Spleen (tissue), 11 donors: ENCODE data around the gene HAPLN2. TPM values are rescaled to one million over a fixed set of nuclear protein-coding genes. Genes with fewer than 3 reads are reported as not detected.

Experiments
- DNase-seq: peaks from one replicate; pipeline ENCODE4 v3.0.0-alpha.2; 2020
- H3K27ac ChIP-seq, 8 donors: fragments of 200-600 bp; sonication (generic) in 7 of 8; 1 replicate in 4 of 8; 2 replicates in 4 of 8; pipeline versions ENCODE4 v1.5.0 to v1.8.0; 2016 to 2021; ENCODE audit warnings: inconsistent platforms in 4 of 8, mild to moderate bottlenecking in 4 of 8, moderate library complexity in 1 of 8
- H3K27me3 ChIP-seq, 7 donors: fragments of 200-600 bp; sonication (generic) in 6 of 7; replicated peaks in 1 of 7; 1 replicate in 4 of 7; 2 replicates in 3 of 7; pipeline versions ENCODE4 v1.5.0 to v1.8.0; 2016 to 2021; ENCODE audit warnings: inconsistent platforms in 3 of 7, mild to moderate bottlenecking in 1 of 7
- H3K36me3 ChIP-seq, 6 donors: fragments of 200-600 bp; sonication (generic) in 5 of 6; 1 replicate in 4 of 6; 2 replicates in 2 of 6; pipeline versions ENCODE4 v1.5.0 to v1.8.0; 2016 to 2021; ENCODE audit warnings: inconsistent platforms in 2 of 6
- H3K4me1 ChIP-seq, 6 donors: fragments of 200-600 bp; sonication (generic) in 5 of 6; 1 replicate in 3 of 6; 2 replicates in 3 of 6; pipeline versions ENCODE4 v1.5.0 to v1.8.0; 2016 to 2021; ENCODE audit warnings: inconsistent platforms in 3 of 6
- H3K4me3 ChIP-seq, 8 donors: fragments of 200-600 bp; sonication (generic) in 7 of 8; 1 replicate in 4 of 8; 2 replicates in 4 of 8; pipeline versions ENCODE4 v1.5.0 to v1.8.0; 2016 to 2021; ENCODE audit warnings: inconsistent platforms in 4 of 8, mild to moderate bottlenecking in 4 of 8, moderate library complexity in 2 of 8
- H3K9me3 ChIP-seq, 8 donors: fragments of 200-600 bp; sonication (generic) in 7 of 8; 1 replicate in 4 of 8; 2 replicates in 4 of 8; pipeline versions ENCODE4 v1.5.0 to v1.8.0; 2016 to 2021; ENCODE audit warnings: inconsistent platforms in 4 of 8
- CTCF ChIP-seq, 11 experiments: fragments of 200-600 bp in 7 of 11; fragments of 450-650 bp in 4 of 11; sonication (generic) in 4 of 11; IDR thresholded peaks in 8 of 11; conservative IDR thresholded peaks in 3 of 11; 1 replicate in 7 of 11; 2 replicates in 4 of 11; pipeline versions ENCODE4 v1.4.0 to v1.8.0; 2016 to 2021; ENCODE audit warnings: antibody characterized with exemption in 11 of 11, inconsistent platforms in 4 of 11, mild to moderate bottlenecking in 1 of 11
- POLR2A ChIP-seq, 3 donors: fragments of 450-650 bp; IDR thresholded peaks; one replicate each; pipeline ENCODE4 v1.5.1; 2017; ENCODE audit warnings: antibody characterized with exemption in 3 of 3, mild to moderate bottlenecking in 1 of 3
- POLR2AphosphoS5 ChIP-seq, 3 donors: sonication (generic); formaldehyde crosslinking; IDR thresholded peaks; one replicate each; pipeline ENCODE4 v1.5.1; 2017; ENCODE audit warnings: antibody characterized with exemption in 3 of 3
- WGBS, 5 donors: extraction: QIAGEN DNeasy Blood & Tissue Kit in 3 of 5; methylation state at CpG; one replicate each; pipeline versions ENCODE4 v1.1.5 to v1.1.7; 2013 to 2018; 5-methylcytosine and 5-hydroxymethylcytosine counted together
- intact Hi-C: fragments of 100-400 bp; cut with DNase I; formaldehyde crosslinking; loops from one replicate; pipeline ENCODE4 v1.15.0; 2023; ENCODE audit warnings: low total_unique reads
- polyA plus RNA-seq, 3 donors: library from polyadenylated mRNA; stranded (reverse); fragments of 200-250 nt; gene quantifications; one replicate each; pipeline ENCODE4 v1.2.1, GENCODE V29; 2013
- total RNA-seq, 7 donors: library from RNA; depleted of rRNA in 3 of 7; stranded (reverse); fragments of >200 nt in 3 of 7; fragmentation: NEBNext Ultra II Directional in 4 of 7; extraction: Animal tissue kit (Norgen Biotek cat#: 25700) in 4 of 7; gene quantifications; one replicate each; pipeline versions ENCODE4 v1.1.0 to v1.2.1, GENCODE V29; 2016 to 2021
- donor health status: healthy with polysubstance abuse.
- donor health status: DM: no; HTN: no; CAD: no; lungs with moderate emphysema.
- donor health status: DM: no; HTN: no; CAD: no.
- donor health status: Bipolar disorder and iron deficiency.
- donor health status: healthy.
- donor health status: DM: no; HTN: no; CAD: no.
- donor health status: DM: yes; HTN: yes; CAD: no.

HAPLN2 gene
- total and polyA plus RNA-seq, 10 donors: 0.20 to 1.1 (median 0.36) TPM; not detected in 4

- H3K4me1 ChIP-seq: peaks cover 35 to 63% (median 57%) of the 10 kb centered on the region in 6 donors
- intact Hi-C loops: no loop called here
- peak; percentile 93 for DNase-seq
- H3K27ac ChIP-seq: no peak overlapping the region
- no peaks in the 10 kb centered on the region for H3K9me3 ChIP-seq
- peak overlapping the region in 7 of 8 donors; percentile 16 to 65 (median 27) for H3K4me3 ChIP-seq
- no peaks in the 10 kb centered on the region for H3K36me3 ChIP-seq
- peak in 2 of 3 donors; percentile 27 to 47 for TF ChIP-seq POLR2AphosphoS5 (IDR thresholded peaks at IDR 0.05)
- peak; percentile 65 to 96 (median 90) for TF ChIP-seq CTCF (IDR thresholded peaks at IDR 0.05 in 8 of 11, conservative IDR thresholded peaks at IDR 0.05 in 3 of 11)
- TF ChIP-seq POLR2A (IDR thresholded peaks at IDR 0.05): no peak
- H3K27me3 ChIP-seq: peaks cover 0 to 61% (median 20%) of the 10 kb centered on the region in 7 donors
- 1 to 4% (median 1%) methylated on average over 48 to 54 of the region's 54 CpGs for WGBS, 5 donors
Observed at GRCh38 chr1:156656806-156657740, 37.9 kb downstream of the HAPLN2 start.

- WGBS, 5 donors: 9 to 14% (median 13%) methylated on average over 15 of the region's 15 CpGs
- H3K27ac ChIP-seq: no peak overlapping the region
- no peak for TF ChIP-seq POLR2A (IDR thresholded peaks at IDR 0.05)
- peak in 5 of 11 experiments; percentile 1 to 60 (median 55) for TF ChIP-seq CTCF (IDR thresholded peaks at IDR 0.05 in 8 of 11, conservative IDR thresholded peaks at IDR 0.05 in 3 of 11)
- no peak for TF ChIP-seq POLR2AphosphoS5 (IDR thresholded peaks at IDR 0.05)
- H3K27me3 ChIP-seq: peaks cover 0 to 54% (median 16%) of the 10 kb centered on the region in 7 donors
- peaks cover 43 to 71% (median 64%) of the 10 kb centered on the region in 6 donors for H3K4me1 ChIP-seq
- no peaks in the 10 kb centered on the region for H3K9me3 ChIP-seq
- H3K4me3 ChIP-seq: peak overlapping the region in 4 of 8 donors; percentile 26 to 65 (median 36)
- H3K36me3 ChIP-seq: no peaks in the 10 kb centered on the region
- no peak for DNase-seq
- intact Hi-C loops: no loop called here
Observed at GRCh38 chr1:156657741-156658319, 38.6 kb downstream of the HAPLN2 start.

GRCh38 chr1:156658496-156658895 lies 39.3 kb downstream of the HAPLN2 start:
- Histone ChIP-seq H3K27me3 (peaks cover 0 to 47% (median 16%) of the 10 kb centered on the region in 7 donors), H3K4me1 (peaks cover 46 to 77% (median 71%) of the 10 kb centered on the region in 6 donors), H3K36me3 (no peaks in the 10 kb centered on the region), H3K9me3 (no peaks in the 10 kb centered on the region), H3K27ac (no peak overlapping the region), H3K4me3 (no peak overlapping the region)
- 82 to 97% (median 87%) methylated on average over 7 to 14 of the region's 14 CpGs for WGBS, 5 donors
- no peak for DNase-seq
- TF ChIP-seq CTCF (IDR thresholded peaks at IDR 0.05 in 8 of 11, conservative IDR thresholded peaks at IDR 0.05 in 3 of 11) (no peak), POLR2A (IDR thresholded peaks at IDR 0.05) (no peak), POLR2AphosphoS5 (IDR thresholded peaks at IDR 0.05) (no peak)
- intact Hi-C loops: no loop called here
